Muscle of arm (tissue), 12 donors: ENCODE data around the gene GNA15. TPM values are rescaled to one million over a fixed set of nuclear protein-coding genes. Genes with fewer than 3 reads are reported as not detected.
"Not testable (repeated sequence)": the region's sequence is repeated elsewhere in the genome, so short reads cannot be mapped to it uniquely, and the experiment has no call there.

Experiments
- DNase-seq: peaks from one replicate; pipeline ENCODE4 v3.0.0-alpha.2; 2013
- polyA plus RNA-seq, 12 donors: library from polyadenylated mRNA; unstranded; fragments of 120-200 nt; gene quantifications; one replicate each; pipeline ENCODE4 v1.2.1, GENCODE V29; 2013; ENCODE audit not compliant: insufficient read length in 12 of 12

The GNA15 gene
- polyA plus RNA-seq, 12 donors = 0.93 to 8.7 (median 1.5) TPM; not detected in 2

- DNase-seq = no peak
Measured at GRCh38 chr19:3171894-3172672, 36.2 kb downstream of the GNA15 start.

GRCh38 chr19:3172673-3173000 is 36.8 kb downstream of the GNA15 start:
- DNase-seq = not testable (repeated sequence)

GRCh38 chr19:3175781-3176714 is 40.2 kb downstream of the GNA15 start:
- no peak for DNase-seq

- DNase-seq = no peak
Measured at GRCh38 chr19:3176715-3177501, 41.1 kb downstream of the GNA15 start.

- DNase-seq = no peak
Measured at GRCh38 chr19:3178377-3178972, 42.6 kb downstream of the GNA15 start, which contains the start of gene S1PR4. Gene S1PR4 (plus strand): TSS chr19:3178769. CDS start chr19:3178793, 24 bp downstream.

GRCh38 chr19:3178973-3179738 is 43.3 kb downstream of the GNA15 start:
- no peak for DNase-seq

- DNase-seq = no peak
Measured at GRCh38 chr19:3179739-3180293, 44.0 kb downstream of the GNA15 start.

GRCh38 chr19:3183721-3184641 is 48.1 kb downstream of the GNA15 start:
- no peak for DNase-seq

- no peak for DNase-seq
Measured at GRCh38 chr19:3184847-3185460, 49.1 kb downstream of the GNA15 start.

- DNase-seq = peak; percentile 98
Measured at GRCh38 chr19:3185461-3186159, 49.8 kb downstream of the GNA15 start, which contains the start of gene NCLN. Gene NCLN (plus strand): TSS chr19:3185930. CDS start chr19:3186031, 101 bp downstream.

GRCh38 chr19:3186160-3186688 is 50.4 kb downstream of the GNA15 start:
- DNase-seq = no peak

- DNase-seq = no peak
Measured at GRCh38 chr19:3186891-3187661, 51.2 kb downstream of the GNA15 start.

GRCh38 chr19:3187662-3188511 is 52.1 kb downstream of the GNA15 start:
- DNase-seq = no peak

- no peak for DNase-seq
Measured at GRCh38 chr19:3188627-3189596, 53.1 kb downstream of the GNA15 start.
